ENCODE measurements around the gene ACSL6. TPM values are rescaled to one million over a fixed set of nuclear protein-coding genes. Genes with fewer than 3 reads are reported as not detected.

Gene ACSL6
- total RNA-seq, 4 donors from 2014 or later: 0.22 to 3.3 (median 0.81) TPM

DNA sequence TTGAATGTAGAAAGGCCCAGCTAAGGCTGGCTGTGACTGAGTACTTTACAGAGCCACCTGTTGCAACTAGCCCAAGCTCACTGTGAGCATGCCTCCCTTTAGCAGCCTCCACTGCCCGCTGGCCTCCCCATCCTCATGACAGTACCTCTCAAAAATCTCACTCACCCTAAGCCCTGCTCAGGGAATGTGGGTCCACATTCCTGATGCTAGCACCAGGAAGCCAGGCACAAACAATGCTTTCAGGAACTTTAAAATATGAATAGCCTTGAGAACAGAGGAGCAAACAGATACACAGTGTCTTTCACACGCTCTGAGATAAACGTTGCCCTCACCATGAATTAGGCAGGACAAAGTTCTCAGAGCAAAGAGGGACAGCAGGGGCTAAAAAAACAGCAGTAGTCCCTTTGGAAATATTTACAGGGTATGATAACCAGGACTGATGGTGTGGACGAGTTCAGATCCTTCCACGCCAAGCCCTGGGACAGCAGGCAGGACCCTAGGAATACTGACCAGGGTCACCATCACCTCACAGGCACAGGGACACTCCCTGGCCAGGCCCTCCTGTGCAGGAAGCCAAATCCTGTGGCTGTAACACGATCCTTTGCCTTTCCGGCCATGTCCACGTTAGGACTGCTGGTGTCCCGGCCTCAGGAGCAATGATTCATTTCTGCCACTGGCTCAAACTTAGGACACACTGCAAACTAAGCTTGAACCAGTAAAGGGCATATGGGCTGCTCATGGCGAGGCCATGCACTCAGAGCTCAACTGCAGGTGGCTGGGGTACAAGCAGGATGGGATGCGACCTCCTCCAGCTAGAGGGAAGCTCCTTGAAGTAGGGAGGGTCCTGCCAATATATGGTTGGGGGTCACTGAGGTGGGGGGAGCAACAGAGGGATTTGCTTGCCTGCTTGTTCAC is 9.6 kb downstream of the ACSL6 start:
- no peaks in the 10 kb centered on the region for H3K36me3 ChIP-seq
- TF ChIP-seq POLR2A (IDR thresholded peaks at IDR 0.05) (no peak), EP300 (IDR thresholded peaks at IDR 0.05) (no peak), CTCF (IDR thresholded peaks at IDR 0.05) (no peak)
- no peaks in the 10 kb centered on the region for H3K27me3 ChIP-seq
- no peak for DNase-seq (ENCODE audit: low spot score in 2 of 2)
- no peak overlapping the region for H3K27ac ChIP-seq
- H3K9me3 ChIP-seq: no peaks in the 10 kb centered on the region
- no peak overlapping the region for H3K4me3 ChIP-seq
- peaks cover 0 to 29% (median 8%) of the 10 kb centered on the region in 4 donors for H3K4me1 ChIP-seq
- 49 to 62% methylated on average over 7 to 11 of the region's 11 CpGs for WGBS, 2 donors

- H3K27me3 ChIP-seq: no peaks in the 10 kb centered on the region
- no peaks in the 10 kb centered on the region for H3K36me3 ChIP-seq
- no peak overlapping the region for H3K4me3 ChIP-seq
- 72 to 89% methylated on average over 7 of the region's 7 CpGs for WGBS, 2 donors
- DNase-seq (ENCODE audit: low spot score in 2 of 2): no peak
- no peak for TF ChIP-seq CTCF (IDR thresholded peaks at IDR 0.05)
- no peak for TF ChIP-seq POLR2A (IDR thresholded peaks at IDR 0.05)
- TF ChIP-seq EP300 (IDR thresholded peaks at IDR 0.05): no peak
- peaks cover 0 to 29% (median 8%) of the 10 kb centered on the region in 4 donors for H3K4me1 ChIP-seq
- no peak overlapping the region for H3K27ac ChIP-seq
- no peaks in the 10 kb centered on the region for H3K9me3 ChIP-seq
Observed at GRCh38 chr5:132000677-132001453, 10.6 kb downstream of the ACSL6 start.

DNA sequence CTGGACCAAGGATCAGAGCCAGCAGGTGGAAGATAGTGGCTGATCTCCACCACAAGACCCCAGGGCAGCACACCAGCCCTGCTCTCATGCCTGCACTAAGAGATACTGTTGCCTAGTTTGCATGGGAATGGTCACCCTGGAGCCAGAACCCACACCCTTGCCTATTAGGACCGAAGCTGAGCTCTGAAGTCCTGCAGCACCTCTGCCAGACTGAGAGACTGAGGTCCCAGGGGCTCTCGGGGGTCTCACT is 11.3 kb downstream of the ACSL6 start:
- H3K27me3 ChIP-seq: no peaks in the 10 kb centered on the region
- TF ChIP-seq EP300 (IDR thresholded peaks at IDR 0.05) (no peak), POLR2A (IDR thresholded peaks at IDR 0.05) (no peak), CTCF (IDR thresholded peaks at IDR 0.05) (no peak)
- WGBS, 2 donors: 62% methylated on average over 2 of the region's 2 CpGs; no CpG with 5 or more reads in 1 of the 2 donors
- DNase-seq (ENCODE audit: low spot score in 2 of 2): no peak
- H3K9me3 ChIP-seq: no peaks in the 10 kb centered on the region
- no peaks in the 10 kb centered on the region for H3K36me3 ChIP-seq
- H3K4me1 ChIP-seq: peaks cover 0 to 29% (median 8%) of the 10 kb centered on the region in 4 donors
- H3K4me3 ChIP-seq: no peak overlapping the region
- H3K27ac ChIP-seq: no peak overlapping the region

DNA sequence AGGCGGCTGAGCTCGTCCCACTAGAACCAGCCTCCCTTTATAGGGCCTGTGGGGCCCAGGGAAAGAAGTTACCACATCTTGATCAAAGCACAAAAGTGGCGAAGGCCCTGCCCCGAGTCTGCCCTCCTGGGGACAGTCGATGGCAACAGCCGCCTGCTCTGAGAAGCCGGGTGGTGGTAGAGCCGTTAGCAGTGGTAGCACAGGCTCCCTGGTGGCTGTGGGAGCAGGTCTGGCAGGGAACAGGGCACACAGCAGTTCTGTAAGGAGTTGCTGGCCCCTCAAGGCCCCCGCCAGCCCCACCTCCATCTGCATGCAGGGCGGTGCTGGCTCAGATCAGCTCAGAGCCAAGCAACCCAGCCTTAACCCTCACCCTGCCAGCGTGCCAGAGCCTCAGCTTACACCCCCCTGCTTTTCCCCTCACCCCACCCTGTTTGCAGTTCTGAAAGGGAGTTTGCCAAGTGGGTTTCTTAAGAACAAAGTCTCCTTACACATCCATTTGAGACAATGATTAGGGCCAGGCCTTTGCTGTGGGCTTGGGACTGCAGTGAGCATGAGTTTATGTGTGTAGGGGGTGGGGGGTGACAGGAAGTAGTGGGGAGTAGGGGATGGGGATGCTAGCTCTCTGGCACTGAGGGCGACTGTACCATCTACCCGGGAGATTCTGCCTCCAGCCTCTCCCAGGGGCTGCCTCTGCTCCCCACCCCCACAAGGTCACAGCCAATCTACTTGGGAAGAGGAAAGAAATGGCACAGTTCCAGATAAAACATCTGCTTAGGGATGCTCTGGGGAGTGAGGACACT is 11.8 kb downstream of the ACSL6 start:
- Histone ChIP-seq H3K36me3 (no peaks in the 10 kb centered on the region), H3K9me3 (no peaks in the 10 kb centered on the region), H3K4me3 (no peak overlapping the region), H3K27me3 (no peaks in the 10 kb centered on the region), H3K4me1 (peaks cover 0 to 29% (median 8%) of the 10 kb centered on the region in 4 donors), H3K27ac (no peak overlapping the region)
- 21 to 32% methylated on average over 5 to 7 of the region's 13 CpGs for WGBS, 2 donors
- no peak for DNase-seq (ENCODE audit: low spot score in 2 of 2)
- TF ChIP-seq EP300 (IDR thresholded peaks at IDR 0.05): no peak

DNA sequence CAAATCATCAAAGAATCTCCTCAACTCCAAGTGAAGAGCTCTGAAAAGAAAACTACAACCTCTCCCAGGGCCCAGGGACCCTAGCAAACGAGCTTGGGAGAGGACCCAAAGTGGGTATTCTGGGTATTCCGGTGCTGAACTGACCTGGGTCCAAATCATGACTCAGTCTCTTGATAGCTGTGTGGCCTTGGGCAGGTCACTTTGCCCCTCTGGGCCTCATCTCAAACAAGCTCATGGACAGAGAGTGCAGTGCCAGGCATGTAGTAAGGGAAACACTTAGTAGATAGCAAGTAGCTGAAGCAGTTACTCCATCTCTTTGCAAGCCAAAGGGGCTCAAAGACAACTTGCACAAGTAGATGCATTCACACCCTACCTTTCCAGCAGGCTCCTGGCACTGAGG is 12.4 kb downstream of the ACSL6 start:
- no peak for DNase-seq (ENCODE audit: low spot score in 2 of 2)
- no peaks in the 10 kb centered on the region for H3K27me3 ChIP-seq
- H3K4me3 ChIP-seq: no peak overlapping the region
- H3K36me3 ChIP-seq: no peaks in the 10 kb centered on the region
- no peaks in the 10 kb centered on the region for H3K9me3 ChIP-seq
- TF ChIP-seq POLR2A (IDR thresholded peaks at IDR 0.05) (no peak), CTCF (IDR thresholded peaks at IDR 0.05) (no peak), EP300 (IDR thresholded peaks at IDR 0.05) (no peak)
- peaks cover 0 to 29% (median 8%) of the 10 kb centered on the region in 4 donors for H3K4me1 ChIP-seq
- 52 to 81% methylated on average over 2 of the region's 2 CpGs for WGBS, 2 donors
- H3K27ac ChIP-seq: no peak overlapping the region
